Activated naive CD4-positive, alpha-beta T cell treated with anti-CD3 and anti-CD28 coated beads, Interleukin-2, amount 10 ng/mL, durations not matched to agents 7 days and 5 days (primary cell): ENCODE measurements around the gene ZNF296.

Experiments
- CTCF ChIA-PET: fragments of 350-600 bp; sonication (Branson Sonifier 250); formaldehyde crosslinking; loops from one replicate; lab custom pipeline; 2021; ENCODE audit warnings: antibody characterized with exemption; lab: Charles Lee
- DNase-seq: peaks from one replicate; pipeline ENCODE4 v3.0.0-alpha.2; 2020
- H3K27ac Mint-ChIP-seq: one replicate; pipeline ENCODE4 v1.8.0; 2021; ENCODE audit warnings: mild to moderate bottlenecking, moderate library complexity, mixed read lengths
- H3K27me3 Mint-ChIP-seq: one replicate; pipeline ENCODE4 v1.8.0; 2021; ENCODE audit warnings: mild to moderate bottlenecking, mixed read lengths
- H3K36me3 Mint-ChIP-seq: one replicate; pipeline ENCODE4 v1.8.0; 2021; ENCODE audit warnings: mixed read lengths
- H3K4me1 Mint-ChIP-seq: one replicate; pipeline ENCODE4 v1.8.0; 2021; ENCODE audit warnings: mixed read lengths
- H3K4me3 Mint-ChIP-seq: one replicate; pipeline ENCODE4 v1.8.0; 2021; ENCODE audit warnings: mild to moderate bottlenecking, moderate library complexity, mixed read lengths
- H3K9me3 Mint-ChIP-seq: one replicate; pipeline ENCODE4 v1.8.0; 2021; ENCODE audit warnings: mixed read lengths

ZNF296 gene

DNA sequence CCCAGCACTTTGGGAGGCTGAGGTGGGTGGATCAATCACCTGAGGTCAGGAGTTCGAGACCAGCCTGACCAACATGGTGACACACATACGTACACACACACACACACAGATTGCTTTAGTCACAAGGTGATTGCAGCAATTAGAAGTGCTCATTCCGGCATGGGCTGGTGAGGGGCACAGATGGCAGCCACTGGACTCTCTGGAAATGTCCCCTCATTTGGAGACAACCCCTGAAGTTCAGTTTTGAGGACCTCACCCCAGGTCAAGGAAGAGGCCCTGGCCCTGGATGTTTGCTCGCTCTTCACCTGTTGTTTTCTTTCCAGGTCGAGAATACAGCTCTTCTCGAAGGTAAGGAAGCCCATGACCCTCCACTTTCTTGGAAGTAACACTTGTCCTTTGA is 6.1 kb downstream of the ZNF296 start:
- no peak for DNase-seq
- no peaks in the 10 kb centered on the region for H3K27me3 Mint-ChIP-seq
- CTCF ChIA-PET = no interaction called here
- peaks cover 7% of the 10 kb centered on the region for H3K4me1 Mint-ChIP-seq
- H3K36me3 Mint-ChIP-seq = peaks cover 22% of the 10 kb centered on the region
- no peaks in the 10 kb centered on the region for H3K9me3 Mint-ChIP-seq
- no peak overlapping the region for H3K27ac Mint-ChIP-seq
- H3K4me3 Mint-ChIP-seq = no peak overlapping the region

GRCh38 chr19:45069056-45069455 is 7.2 kb downstream of the ZNF296 start:
- H3K27ac Mint-ChIP-seq = no peak overlapping the region

DNA sequence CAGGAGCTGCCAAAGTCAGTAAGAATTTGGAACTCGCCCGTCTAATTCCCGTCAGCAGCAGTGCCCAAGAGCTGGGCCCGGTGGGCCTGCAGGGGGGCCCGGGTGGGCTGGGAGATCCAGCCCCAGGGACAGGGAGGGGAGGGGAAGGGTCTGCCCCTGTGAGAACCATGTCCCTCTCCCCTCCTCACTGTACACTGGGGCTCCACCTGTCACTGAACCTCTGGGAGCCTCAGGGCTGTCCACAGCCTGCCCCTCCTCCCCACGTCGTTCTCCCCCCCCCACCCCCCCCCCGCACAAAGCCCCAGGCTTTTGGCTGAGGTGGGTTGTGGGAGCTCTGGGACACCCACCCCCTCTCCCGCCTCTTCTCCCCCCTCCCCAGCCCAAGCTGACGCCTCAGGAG is 8.2 kb downstream of the ZNF296 start:
- Mint-ChIP-seq H3K36me3 (peaks cover 27% of the 10 kb centered on the region), H3K27ac (no peak overlapping the region), H3K27me3 (no peaks in the 10 kb centered on the region), H3K4me3 (no peak overlapping the region), H3K4me1 (no peaks in the 10 kb centered on the region), H3K9me3 (no peaks in the 10 kb centered on the region)
- CTCF ChIA-PET = interaction anchor here (1.1 kb wide), 1 partner anchor 9 kb away, joined by 3 read pairs; no protein-coding TSS in a partner anchor
- DNase-seq = no peak

More at GRCh38 chr19:45069056-45069455, 7.2 kb downstream of the ZNF296 start:
- no peaks in the 10 kb centered on the region for H3K4me1 Mint-ChIP-seq
- no peaks in the 10 kb centered on the region for H3K9me3 Mint-ChIP-seq
- no peak for DNase-seq
- CTCF ChIA-PET = interaction anchor here (1.1 kb wide), 1 partner anchor 10 kb away, joined by 3 read pairs; no protein-coding TSS in a partner anchor
- no peak overlapping the region for H3K4me3 Mint-ChIP-seq
- no peaks in the 10 kb centered on the region for H3K27me3 Mint-ChIP-seq
- peaks cover 26% of the 10 kb centered on the region for H3K36me3 Mint-ChIP-seq

- CTCF ChIA-PET = no interaction called here
- no peaks in the 10 kb centered on the region for H3K4me1 Mint-ChIP-seq
- DNase-seq = no peak
- H3K27me3 Mint-ChIP-seq = no peaks in the 10 kb centered on the region
- no peaks in the 10 kb centered on the region for H3K9me3 Mint-ChIP-seq
- peaks cover 31% of the 10 kb centered on the region for H3K36me3 Mint-ChIP-seq
- H3K27ac Mint-ChIP-seq = no peak overlapping the region
- no peak overlapping the region for H3K4me3 Mint-ChIP-seq
These were observed 9.2 kb downstream of the ZNF296 start for GRCh38 chr19:45066921-45067661.

DNA sequence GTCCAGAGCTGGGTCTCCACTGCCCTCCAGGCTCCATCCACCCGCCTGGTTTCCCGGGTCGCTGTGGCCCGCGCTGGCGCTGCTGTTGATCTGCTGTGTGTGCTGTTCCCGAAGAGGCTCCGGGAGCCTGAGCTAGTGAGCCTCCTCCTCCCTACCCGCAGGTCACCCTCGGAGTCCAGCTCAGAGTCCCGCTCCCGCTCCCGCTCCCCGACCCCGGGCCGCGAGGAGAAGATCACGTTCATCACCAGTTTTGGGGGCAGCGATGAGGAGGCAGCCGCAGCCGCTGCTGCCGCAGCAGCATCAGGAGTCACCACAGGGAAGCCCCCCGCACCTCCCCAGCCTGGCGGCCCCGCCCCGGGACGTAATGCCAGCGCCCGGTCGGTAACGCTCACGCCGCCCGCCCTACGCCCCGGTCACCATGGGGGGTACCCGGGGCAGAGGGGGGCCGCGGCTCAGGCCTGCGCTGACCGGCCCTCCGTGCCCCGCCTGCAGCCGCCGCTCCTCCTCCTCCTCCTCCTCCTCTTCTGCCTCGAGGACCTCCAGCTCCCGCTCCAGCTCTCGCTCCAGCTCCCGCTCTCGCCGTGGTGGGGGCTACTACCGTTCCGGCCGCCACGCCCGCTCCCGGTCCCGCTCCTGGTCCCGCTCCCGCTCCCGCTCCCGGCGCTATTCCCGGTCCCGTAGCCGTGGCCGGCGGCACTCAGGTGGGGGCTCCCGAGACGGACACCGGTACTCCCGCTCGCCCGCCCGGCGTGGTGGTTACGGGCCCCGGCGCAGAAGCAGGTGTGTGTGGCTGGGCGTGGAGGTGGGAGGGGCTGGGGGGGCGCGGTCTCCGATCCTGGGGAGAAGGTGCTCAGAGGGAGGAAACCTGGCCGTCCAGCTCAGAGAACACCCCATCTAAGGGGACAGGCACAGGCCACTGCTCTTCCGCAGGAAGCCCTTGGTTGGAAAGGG is 12.2 kb downstream of the ZNF296 start:
- Mint-ChIP-seq H3K27me3 (no peaks in the 10 kb centered on the region), H3K9me3 (no peaks in the 10 kb centered on the region), H3K4me1 (peaks cover 2% of the 10 kb centered on the region), H3K36me3 (peaks cover 34% of the 10 kb centered on the region), H3K4me3 (no peak overlapping the region), H3K27ac (no peak overlapping the region)
- CTCF ChIA-PET = no interaction called here
- DNase-seq = no peak

GRCh38 chr19:45061965-45062364 is 14.3 kb downstream of the ZNF296 start:
- peaks cover 45% of the 10 kb centered on the region for H3K36me3 Mint-ChIP-seq
- no peak overlapping the region for H3K27ac Mint-ChIP-seq

DNA sequence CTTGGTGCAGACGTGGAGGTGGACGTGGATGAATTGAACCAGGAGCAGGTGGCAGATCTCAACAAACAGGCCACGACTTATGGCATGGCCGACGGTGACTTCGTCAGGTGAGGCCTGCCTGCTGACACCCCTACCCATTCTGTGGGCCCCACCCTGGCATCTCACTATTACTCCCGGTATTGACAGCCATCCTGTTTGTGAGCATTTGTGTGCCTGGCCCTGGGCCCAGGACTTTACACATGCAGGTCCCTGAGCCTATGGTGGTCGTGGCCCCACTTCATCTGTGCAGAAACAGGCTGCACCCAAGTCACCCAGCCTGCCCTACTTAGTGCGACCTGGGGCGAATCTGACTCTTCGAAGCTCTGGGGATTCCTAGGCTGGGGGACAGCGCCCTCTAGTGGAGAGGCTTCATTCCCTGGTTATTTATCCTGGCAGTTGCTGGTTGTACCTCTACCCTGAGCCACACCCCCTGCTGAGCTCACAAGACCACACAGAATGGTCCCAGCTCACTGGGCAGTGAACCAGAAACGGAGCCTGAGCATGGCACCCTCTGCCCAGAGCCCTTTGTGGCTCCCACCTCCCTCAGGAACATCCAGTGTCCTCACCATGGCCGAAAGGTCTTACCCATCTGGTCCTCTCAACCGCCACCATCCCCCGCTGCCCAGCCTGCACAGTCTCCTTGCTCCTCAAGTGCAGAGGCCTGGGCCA is 16.9 kb downstream of the ZNF296 start:
- Mint-ChIP-seq H3K27ac (peak overlapping the region; percentile 55), H3K36me3 (peaks cover 48% of the 10 kb centered on the region)

More at GRCh38 chr19:45061965-45062364, 14.3 kb downstream of the ZNF296 start:
- peaks cover 2% of the 10 kb centered on the region for H3K4me1 Mint-ChIP-seq
- CTCF ChIA-PET = interaction anchor here (0.6 to 0.7 kb wide), 2 partner anchors 41 to 142 kb away, joined by 3 read pairs; no protein-coding TSS in a partner anchor
- H3K4me3 Mint-ChIP-seq = no peak overlapping the region
- H3K9me3 Mint-ChIP-seq = no peaks in the 10 kb centered on the region
- no peak for DNase-seq
- no peaks in the 10 kb centered on the region for H3K27me3 Mint-ChIP-seq

DNA sequence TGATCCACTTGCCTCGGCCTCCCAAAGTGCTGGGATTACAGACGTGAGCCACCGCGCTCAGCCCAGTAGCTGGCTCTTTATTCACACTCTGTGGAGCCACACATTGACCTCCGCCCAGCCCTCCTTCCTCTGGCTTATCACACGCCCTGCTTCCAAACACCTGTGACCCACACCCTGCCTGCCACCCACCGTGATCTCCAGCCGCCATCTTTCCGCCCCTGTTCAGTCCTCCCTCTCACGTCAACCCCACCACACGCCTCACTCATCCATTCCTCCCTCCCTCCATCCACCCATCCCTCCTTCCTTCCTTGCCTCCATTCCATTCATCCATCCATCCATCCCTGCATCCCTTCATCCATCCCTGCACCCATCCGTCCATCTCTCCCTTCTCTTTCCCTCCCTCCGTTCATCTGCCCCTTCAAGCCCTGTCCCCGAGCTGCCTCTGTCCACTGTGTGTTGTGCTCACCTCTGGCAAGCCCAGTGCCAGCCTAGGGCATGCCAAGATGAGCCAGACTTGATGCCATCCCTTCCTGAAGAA is 17.6 kb downstream of the ZNF296 start:
- CTCF ChIA-PET = interaction anchor here (1.1 to 3.8 kb wide), 11 partner anchors 9 to 156 kb away, joined by 3 to 22 read pairs (median 5); partner anchors contain the start of gene CLASRP
- no peaks in the 10 kb centered on the region for H3K27me3 Mint-ChIP-seq
- H3K9me3 Mint-ChIP-seq = no peaks in the 10 kb centered on the region
- no peak overlapping the region for H3K4me3 Mint-ChIP-seq
- peaks cover 52% of the 10 kb centered on the region for H3K36me3 Mint-ChIP-seq
- peaks cover 2% of the 10 kb centered on the region for H3K4me1 Mint-ChIP-seq
- DNase-seq = no peak
- no peak overlapping the region for H3K27ac Mint-ChIP-seq

More for the DNA sequence above, 16.9 kb downstream of the ZNF296 start:
- CTCF ChIA-PET = interaction anchor here (0.5 to 3.8 kb wide), 20 partner anchors 9 to 371 kb away, joined by 3 to 22 read pairs (median 4); partner anchors contain the start of genes CLASRP and RELB
- DNase-seq = peak; percentile 91
- Mint-ChIP-seq H3K4me3 (no peak overlapping the region), H3K4me1 (peaks cover 2% of the 10 kb centered on the region), H3K9me3 (no peaks in the 10 kb centered on the region), H3K27me3 (no peaks in the 10 kb centered on the region)

- H3K36me3 Mint-ChIP-seq = peaks cover 54% of the 10 kb centered on the region
- H3K4me1 Mint-ChIP-seq = peaks cover 2% of the 10 kb centered on the region
- no peaks in the 10 kb centered on the region for H3K9me3 Mint-ChIP-seq
- no peak overlapping the region for H3K27ac Mint-ChIP-seq
- no peak for DNase-seq
- no peak overlapping the region for H3K4me3 Mint-ChIP-seq
- CTCF ChIA-PET = interaction anchor here (0.6 to 3.8 kb wide), 3 partner anchors 8 to 57 kb away, joined by 3 to 18 read pairs (median 3); no protein-coding TSS in a partner anchor
- H3K27me3 Mint-ChIP-seq = no peaks in the 10 kb centered on the region
These were observed 18.8 kb downstream of the ZNF296 start for GRCh38 chr19:45057444-45057843.

- CTCF ChIA-PET = interaction anchor here (0.6 to 0.9 kb wide), 2 partner anchors 27 to 56 kb away, joined by 3 read pairs; no protein-coding TSS in a partner anchor
- H3K36me3 Mint-ChIP-seq = peaks cover 56% of the 10 kb centered on the region
These were observed 19.4 kb downstream of the ZNF296 start for GRCh38 chr19:45056831-45057230.

GRCh38 chr19:45051929-45052579 is 24.2 kb downstream of the ZNF296 start:
- Mint-ChIP-seq H3K36me3 (peaks cover 28% of the 10 kb centered on the region), H3K27me3 (no peaks in the 10 kb centered on the region), H3K27ac (no peak overlapping the region), H3K4me3 (no peak overlapping the region), H3K4me1 (peaks cover 9% of the 10 kb centered on the region), H3K9me3 (no peaks in the 10 kb centered on the region)
- CTCF ChIA-PET = interaction anchor here (0.5 kb wide), 1 partner anchor 506 kb away, joined by 7 read pairs; no protein-coding TSS in a partner anchor
- no peak for DNase-seq

More at GRCh38 chr19:45056831-45057230, 19.4 kb downstream of the ZNF296 start:
- DNase-seq = no peak
- Mint-ChIP-seq H3K9me3 (no peaks in the 10 kb centered on the region), H3K4me3 (no peak overlapping the region), H3K27ac (no peak overlapping the region), H3K27me3 (no peaks in the 10 kb centered on the region), H3K4me1 (peaks cover 2% of the 10 kb centered on the region)

GRCh38 chr19:45050036-45050435 is 26.2 kb downstream of the ZNF296 start:
- Mint-ChIP-seq H3K27me3 (no peaks in the 10 kb centered on the region), H3K4me1 (peaks cover 27% of the 10 kb centered on the region), H3K36me3 (peaks cover 30% of the 10 kb centered on the region), H3K4me3 (no peak overlapping the region), H3K27ac (no peak overlapping the region), H3K9me3 (no peaks in the 10 kb centered on the region)
- CTCF ChIA-PET = interaction anchor here (1.2 to 3.1 kb wide), 2 partner anchors 9 to 60 kb away, joined by 6 to 18 read pairs; no protein-coding TSS in a partner anchor
- no peak for DNase-seq
